ES-I3 (cell line): ENCODE measurements around the gene CALHM3.

Source experiments
- H3K36me3 ChIP-seq: 2 replicates; pipeline ENCODE4 v1.6.1; 2013; ENCODE audit warnings: mild to moderate bottlenecking, low read length, control low read depth, moderate library complexity; ENCODE audit not compliant: insufficient read depth
- H3K4me1 ChIP-seq: 2 replicates; pipeline ENCODE4 v1.6.1; 2013; ENCODE audit warnings: mild to moderate bottlenecking, control low read depth, low read length; ENCODE audit not compliant: insufficient read depth
- H3K9ac ChIP-seq: 2 replicates; pipeline ENCODE4 v1.6.1; 2013; ENCODE audit warnings: low read depth, mild to moderate bottlenecking, low read length, moderate library complexity
- H3K9me3 ChIP-seq: 2 replicates; pipeline ENCODE4 v1.6.1; 2013; ENCODE audit warnings: mild to moderate bottlenecking, low read length, moderate library complexity; ENCODE audit not compliant: control insufficient read depth, insufficient read depth

Gene CALHM3

GRCh38 chr10:103474077-103474476 lies 5.0 kb downstream of the CALHM3 start:
- no peak overlapping the region for H3K9ac ChIP-seq
- H3K4me1 ChIP-seq, result peaks cover 19% of the 10 kb centered on the region
- H3K9me3 ChIP-seq, result no peaks in the 10 kb centered on the region
- H3K36me3 ChIP-seq, result no peaks in the 10 kb centered on the region

- no peak overlapping the region for H3K9ac ChIP-seq
- peaks cover 15% of the 10 kb centered on the region for H3K4me1 ChIP-seq
- H3K9me3 ChIP-seq, result no peaks in the 10 kb centered on the region
- no peaks in the 10 kb centered on the region for H3K36me3 ChIP-seq
Measured at GRCh38 chr10:103473261-103473671, 5.8 kb downstream of the CALHM3 start.

GRCh38 chr10:103472005-103472404 lies 7.0 kb downstream of the CALHM3 start:
- no peak overlapping the region for H3K9ac ChIP-seq
- H3K9me3 ChIP-seq, result no peaks in the 10 kb centered on the region
- H3K36me3 ChIP-seq, result no peaks in the 10 kb centered on the region
- H3K4me1 ChIP-seq, result peaks cover 12% of the 10 kb centered on the region

GRCh38 chr10:103470761-103471653 lies 8.0 kb downstream of the CALHM3 start:
- Histone ChIP-seq H3K9me3 (no peaks in the 10 kb centered on the region), H3K9ac (peak overlapping the region; percentile 9; the same call in 1 of the 2 replicates), H3K36me3 (no peaks in the 10 kb centered on the region), H3K4me1 (peaks cover 6% of the 10 kb centered on the region; the same call in 1 of the 2 replicates)

- Histone ChIP-seq H3K4me1 (peaks cover 6% of the 10 kb centered on the region; the same call in 1 of the 2 replicates), H3K9ac (no peak overlapping the region), H3K9me3 (no peaks in the 10 kb centered on the region), H3K36me3 (no peaks in the 10 kb centered on the region)
Measured at GRCh38 chr10:103469201-103469600, 9.8 kb downstream of the CALHM3 start.

- H3K9ac ChIP-seq, result no peak overlapping the region
- peaks cover 6% of the 10 kb centered on the region; the same call in 1 of the 2 replicates for H3K4me1 ChIP-seq
- no peaks in the 10 kb centered on the region for H3K9me3 ChIP-seq
- H3K36me3 ChIP-seq, result no peaks in the 10 kb centered on the region
Measured at GRCh38 chr10:103467406-103467805, 11.6 kb downstream of the CALHM3 start.

- no peak overlapping the region for H3K9ac ChIP-seq
- peaks cover 6% of the 10 kb centered on the region; the same call in 1 of the 2 replicates for H3K4me1 ChIP-seq
Measured at GRCh38 chr10:103466734-103467133, 12.3 kb downstream of the CALHM3 start.

GRCh38 chr10:103465411-103466179 lies 13.4 kb downstream of the CALHM3 start:
- H3K4me1 ChIP-seq, result no peaks in the 10 kb centered on the region; the same call in 1 of the 2 replicates
- no peak overlapping the region for H3K9ac ChIP-seq
- H3K9me3 ChIP-seq, result no peaks in the 10 kb centered on the region
- no peaks in the 10 kb centered on the region for H3K36me3 ChIP-seq

More at GRCh38 chr10:103466734-103467133, 12.3 kb downstream of the CALHM3 start:
- Histone ChIP-seq H3K36me3 (no peaks in the 10 kb centered on the region), H3K9me3 (no peaks in the 10 kb centered on the region)

GRCh38 chr10:103463499-103463898 lies 15.5 kb downstream of the CALHM3 start:
- no peaks in the 10 kb centered on the region for H3K36me3 ChIP-seq
- H3K9ac ChIP-seq, result no peak overlapping the region
- H3K4me1 ChIP-seq, result no peaks in the 10 kb centered on the region; the same call in 1 of the 2 replicates
- H3K9me3 ChIP-seq, result no peaks in the 10 kb centered on the region

GRCh38 chr10:103459615-103460014 lies 19.4 kb downstream of the CALHM3 start:
- Histone ChIP-seq H3K4me1 (no peaks in the 10 kb centered on the region; the same call in 1 of the 2 replicates), H3K9me3 (no peaks in the 10 kb centered on the region), H3K36me3 (no peaks in the 10 kb centered on the region), H3K9ac (no peak overlapping the region)

GRCh38 chr10:103458720-103459119 lies 20.3 kb downstream of the CALHM3 start, which contains the start of gene CALHM1:
TSS of gene CALHM1 (minus strand) at chr10:103458900. CDS start at chr10:103458751, 149 bp downstream.
- H3K9ac ChIP-seq, result no peak within 1 kb of the TSS
- H3K4me1 ChIP-seq, result no peaks in the 10 kb centered on the region; the same call in 1 of the 2 replicates
- H3K9me3 ChIP-seq, result no peaks in the 10 kb centered on the region
- no peaks in the 10 kb centered on the region for H3K36me3 ChIP-seq

- Histone ChIP-seq H3K9me3 (no peaks in the 10 kb centered on the region), H3K9ac (no peak overlapping the region), H3K4me1 (no peaks in the 10 kb centered on the region; the same call in 1 of the 2 replicates), H3K36me3 (no peaks in the 10 kb centered on the region)
Measured at GRCh38 chr10:103457896-103458583, 21.0 kb downstream of the CALHM3 start.

GRCh38 chr10:103457176-103457712 lies 21.8 kb downstream of the CALHM3 start:
- Histone ChIP-seq H3K9me3 (no peaks in the 10 kb centered on the region), H3K9ac (no peak overlapping the region), H3K36me3 (no peaks in the 10 kb centered on the region), H3K4me1 (no peaks in the 10 kb centered on the region; the same call in 1 of the 2 replicates)
